Activated naive CD8-positive, alpha-beta T cell treated with anti-CD3 and anti-CD28 coated beads, Interleukin-2, amount 10 ng/mL, durations not matched to agents 7 days and 5 days (primary cell): ENCODE measurements around the gene NELFB. TPM values are rescaled to one million over a fixed set of nuclear protein-coding genes. Genes with fewer than 3 reads are reported as not detected.
"Not testable (repeated sequence)": the region's sequence is repeated elsewhere in the genome, so short reads cannot be mapped to it uniquely, and the experiment has no call there.

Source experiments
- ATAC-seq: fragments of 150-1000 bp; cut with Tn5 transposase; one replicate; pipeline ENCODE4 v1.10.0; 2021; ENCODE audit warnings: low read depth, moderate library complexity
- POLR2A ChIA-PET: fragments of 350-600 bp; sonication (Branson Sonifier 250); formaldehyde crosslinking; loops from one replicate; lab custom pipeline; 2021; ENCODE audit warnings: antibody characterized with exemption; lab: Charles Lee
- DNase-seq: peaks from one replicate; pipeline ENCODE4 v3.0.0; 2021
- H3K27ac Mint-ChIP-seq: one replicate; pipeline ENCODE4 v1.8.0; 2022; ENCODE audit warnings: mild to moderate bottlenecking, mixed read lengths
- H3K27me3 Mint-ChIP-seq: one replicate; pipeline ENCODE4 v1.8.0; 2022; ENCODE audit warnings: mild to moderate bottlenecking, moderate library complexity, mixed read lengths
- H3K36me3 Mint-ChIP-seq: one replicate; pipeline ENCODE4 v1.8.0; 2021; ENCODE audit warnings: mild to moderate bottlenecking, mixed read lengths
- H3K4me1 Mint-ChIP-seq: one replicate; pipeline ENCODE4 v1.8.0; 2021; ENCODE audit warnings: mixed read lengths
- H3K4me3 Mint-ChIP-seq: one replicate; pipeline ENCODE4 v1.8.0; 2022; ENCODE audit warnings: mild to moderate bottlenecking, moderate library complexity, mixed read lengths
- H3K9me3 Mint-ChIP-seq: one replicate; pipeline ENCODE4 v1.8.0; 2021; ENCODE audit warnings: mixed read lengths
- total RNA-seq, 2 experiments: library from RNA; stranded (reverse); gene quantifications; one replicate each; pipeline ENCODE4 v1.2.3, GENCODE V29; 2021

NELFB gene
- total RNA-seq, 2 experiments from 2014 or later = 58.7 to 63.1 TPM

DNA sequence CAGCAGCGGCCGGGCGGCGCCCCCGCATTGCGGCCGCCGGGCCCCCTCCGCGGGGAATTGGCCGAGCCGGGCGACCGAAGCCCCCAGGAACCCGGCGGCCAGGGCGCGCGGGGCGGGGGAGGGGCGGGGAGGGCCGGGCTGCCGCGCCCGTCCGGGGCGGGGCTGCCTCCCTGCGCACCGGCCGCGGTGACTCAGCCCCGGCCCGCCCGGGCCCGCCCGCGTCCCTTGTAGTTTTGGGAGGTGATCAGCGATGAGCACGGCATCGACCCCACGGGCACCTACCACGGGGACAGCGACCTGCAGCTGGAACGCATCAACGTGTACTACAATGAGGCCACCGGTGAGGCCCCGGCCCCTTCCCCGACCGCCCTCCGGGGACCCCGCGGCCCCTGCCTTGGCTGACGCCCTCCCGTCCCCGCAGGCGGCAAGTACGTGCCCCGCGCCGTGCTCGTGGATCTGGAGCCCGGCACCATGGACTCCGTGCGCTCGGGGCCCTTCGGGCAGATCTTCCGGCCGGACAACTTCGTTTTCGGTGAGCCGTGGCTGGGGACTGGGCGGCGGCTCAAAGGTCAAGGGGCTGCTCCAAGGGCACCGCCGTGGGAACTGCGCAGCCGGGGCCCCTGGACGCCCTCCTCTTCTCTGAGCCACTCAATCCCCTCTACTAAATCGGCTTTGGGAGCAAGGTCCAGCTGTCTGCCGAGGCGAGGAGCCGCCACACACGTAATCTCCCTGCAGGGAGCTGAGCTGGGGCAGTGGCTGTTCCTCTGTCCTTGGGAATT lies 13.4 kb upstream of the NELFB start:
- H3K27ac Mint-ChIP-seq = peak overlapping the region; percentile 80
- peak; percentile 79 for DNase-seq
- no peaks in the 10 kb centered on the region for H3K27me3 Mint-ChIP-seq
- H3K9me3 Mint-ChIP-seq = no peaks in the 10 kb centered on the region
- peaks cover 24% of the 10 kb centered on the region for H3K4me1 Mint-ChIP-seq
- H3K4me3 Mint-ChIP-seq = peak overlapping the region; percentile 86
- peaks cover 20% of the 10 kb centered on the region for H3K36me3 Mint-ChIP-seq
- peak; percentile 13 for ATAC-seq
- POLR2A ChIA-PET = interaction anchor here (0.7 to 6.7 kb wide), 32 partner anchors 11 to 363 kb away, joined by 3 to 171 read pairs (median 6); partner anchors contain the start of genes ANAPC2, ARRDC1, CYSRT1 and DPP7

DNA sequence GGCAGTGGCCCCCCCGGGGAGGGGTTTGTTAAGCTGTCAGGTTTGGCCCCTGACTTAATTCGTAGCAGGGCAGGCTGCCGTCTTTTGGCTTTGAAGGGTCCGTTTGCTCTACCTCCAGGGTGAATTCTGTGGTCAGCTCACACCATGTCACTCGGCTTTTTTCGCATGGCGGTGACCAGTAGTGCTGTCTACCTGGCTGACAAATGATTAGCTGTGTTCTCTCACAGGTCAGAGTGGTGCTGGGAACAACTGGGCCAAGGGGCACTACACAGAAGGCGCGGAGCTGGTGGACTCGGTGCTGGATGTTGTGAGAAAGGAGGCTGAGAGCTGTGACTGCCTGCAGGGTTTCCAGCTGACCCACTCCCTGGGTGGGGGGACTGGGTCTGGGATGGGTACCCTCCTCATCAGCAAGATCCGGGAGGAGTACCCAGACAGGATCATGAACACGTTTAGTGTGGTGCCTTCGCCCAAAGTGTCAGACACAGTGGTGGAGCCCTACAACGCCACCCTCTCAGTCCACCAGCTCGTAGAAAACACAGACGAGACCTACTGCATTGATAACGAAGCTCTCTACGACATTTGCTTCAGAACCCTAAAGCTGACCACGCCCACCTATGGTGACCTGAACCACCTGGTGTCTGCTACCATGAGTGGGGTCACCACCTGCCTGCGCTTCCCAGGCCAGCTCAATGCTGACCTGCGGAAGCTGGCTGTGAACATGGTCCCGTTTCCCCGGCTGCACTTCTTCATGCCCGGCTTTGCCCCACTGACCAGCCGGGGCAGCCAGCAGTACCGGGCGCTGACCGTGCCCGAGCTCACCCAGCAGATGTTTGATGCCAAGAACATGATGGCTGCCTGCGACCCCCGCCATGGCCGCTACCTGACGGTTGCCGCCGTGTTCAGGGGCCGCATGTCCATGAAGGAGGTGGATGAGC lies 12.6 kb upstream of the NELFB start:
- DNase-seq (no peak), ATAC-seq (no peak)
- Mint-ChIP-seq H3K27ac (peak overlapping the region; percentile 80), H3K36me3 (peaks cover 20% of the 10 kb centered on the region), H3K4me1 (peaks cover 24% of the 10 kb centered on the region), H3K9me3 (no peaks in the 10 kb centered on the region), H3K4me3 (peak overlapping the region; percentile 86), H3K27me3 (no peaks in the 10 kb centered on the region)
- POLR2A ChIA-PET = interaction anchor here (0.7 to 6.7 kb wide), 11 partner anchors 9 to 172 kb away, joined by 3 to 171 read pairs (median 4); partner anchors contain the start of genes CYSRT1, NELFB, RNF208 and SAPCD2

DNA sequence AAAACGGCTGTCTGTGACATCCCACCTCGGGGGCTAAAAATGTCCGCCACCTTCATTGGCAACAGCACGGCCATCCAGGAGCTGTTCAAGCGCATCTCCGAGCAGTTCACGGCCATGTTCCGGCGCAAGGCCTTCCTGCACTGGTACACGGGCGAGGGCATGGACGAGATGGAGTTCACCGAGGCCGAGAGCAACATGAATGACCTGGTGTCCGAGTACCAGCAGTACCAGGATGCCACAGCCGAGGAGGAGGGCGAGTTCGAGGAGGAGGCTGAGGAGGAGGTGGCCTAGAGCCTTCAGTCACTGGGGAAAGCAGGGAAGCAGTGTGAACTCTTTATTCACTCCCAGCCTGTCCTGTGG lies 11.9 kb upstream of the NELFB start:
- not testable (repeated sequence) for H3K9me3 Mint-ChIP-seq, ATAC-seq, H3K27me3 Mint-ChIP-seq, H3K27ac Mint-ChIP-seq, DNase-seq, H3K4me3 Mint-ChIP-seq
- Mint-ChIP-seq H3K4me1 (peaks cover 23% of the 10 kb centered on the region), H3K36me3 (peaks cover 20% of the 10 kb centered on the region)
- POLR2A ChIA-PET = interaction anchor here (0.9 to 6.7 kb wide), 4 partner anchors 11 to 173 kb away, joined by 3 to 171 read pairs (median 4); partner anchors contain the start of genes NELFB, RNF208, SAPCD2 and STPG3

DNA sequence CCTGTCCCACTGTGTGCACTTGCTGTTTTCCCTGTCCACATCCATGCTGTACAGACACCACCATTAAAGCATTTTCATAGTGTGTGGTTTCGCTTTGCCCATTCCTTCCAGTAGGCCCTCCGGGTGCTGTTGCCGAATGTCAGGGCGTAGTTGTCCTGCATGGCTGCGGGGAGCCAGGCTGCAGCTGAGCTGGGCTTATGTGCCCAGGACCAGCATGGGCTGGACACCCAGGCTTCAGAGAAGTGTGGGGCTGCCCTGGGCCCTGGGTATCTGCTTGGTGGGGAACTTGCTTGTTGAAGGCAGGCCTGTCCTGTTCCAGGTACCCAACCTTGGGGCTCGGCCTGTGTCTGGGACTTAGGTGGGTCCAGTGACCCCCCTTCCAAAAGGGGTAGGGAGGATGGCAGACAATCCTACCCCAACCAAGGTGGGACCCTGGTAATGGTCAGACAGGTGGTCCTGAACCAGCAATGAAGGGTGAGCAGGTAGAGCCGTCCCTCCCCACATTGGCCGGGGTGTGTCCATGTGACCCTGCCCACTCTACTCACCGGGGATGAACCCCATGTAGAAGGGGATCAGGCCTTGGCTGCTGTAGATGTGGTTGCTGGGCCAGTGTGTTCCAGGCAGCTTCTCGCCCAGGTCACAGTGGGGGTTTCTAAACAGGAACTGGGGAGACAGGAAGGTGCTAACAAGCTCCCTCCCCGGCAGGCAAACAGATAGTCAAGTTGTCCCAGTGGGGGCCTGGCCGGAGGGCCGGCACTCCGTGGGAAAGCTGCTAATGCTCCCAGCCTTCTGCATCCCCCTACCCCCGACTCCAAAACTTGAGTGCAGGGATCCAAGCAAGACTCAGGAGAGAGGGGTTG lies 11.3 kb upstream of the NELFB start:
- peak overlapping the region; percentile 54 for H3K27ac Mint-ChIP-seq
- no peak overlapping the region for H3K4me3 Mint-ChIP-seq
- DNase-seq = no peak
- H3K9me3 Mint-ChIP-seq = no peaks in the 10 kb centered on the region
- peaks cover 21% of the 10 kb centered on the region for H3K4me1 Mint-ChIP-seq
- no peak for ATAC-seq
- POLR2A ChIA-PET = interaction anchor here (1.7 to 6.7 kb wide), 2 partner anchors 10 to 174 kb away, joined by 5 to 171 read pairs; partner anchors contain the start of genes NELFB, SAPCD2 and STPG3
- H3K36me3 Mint-ChIP-seq = peaks cover 20% of the 10 kb centered on the region
- H3K27me3 Mint-ChIP-seq = no peaks in the 10 kb centered on the region

DNA sequence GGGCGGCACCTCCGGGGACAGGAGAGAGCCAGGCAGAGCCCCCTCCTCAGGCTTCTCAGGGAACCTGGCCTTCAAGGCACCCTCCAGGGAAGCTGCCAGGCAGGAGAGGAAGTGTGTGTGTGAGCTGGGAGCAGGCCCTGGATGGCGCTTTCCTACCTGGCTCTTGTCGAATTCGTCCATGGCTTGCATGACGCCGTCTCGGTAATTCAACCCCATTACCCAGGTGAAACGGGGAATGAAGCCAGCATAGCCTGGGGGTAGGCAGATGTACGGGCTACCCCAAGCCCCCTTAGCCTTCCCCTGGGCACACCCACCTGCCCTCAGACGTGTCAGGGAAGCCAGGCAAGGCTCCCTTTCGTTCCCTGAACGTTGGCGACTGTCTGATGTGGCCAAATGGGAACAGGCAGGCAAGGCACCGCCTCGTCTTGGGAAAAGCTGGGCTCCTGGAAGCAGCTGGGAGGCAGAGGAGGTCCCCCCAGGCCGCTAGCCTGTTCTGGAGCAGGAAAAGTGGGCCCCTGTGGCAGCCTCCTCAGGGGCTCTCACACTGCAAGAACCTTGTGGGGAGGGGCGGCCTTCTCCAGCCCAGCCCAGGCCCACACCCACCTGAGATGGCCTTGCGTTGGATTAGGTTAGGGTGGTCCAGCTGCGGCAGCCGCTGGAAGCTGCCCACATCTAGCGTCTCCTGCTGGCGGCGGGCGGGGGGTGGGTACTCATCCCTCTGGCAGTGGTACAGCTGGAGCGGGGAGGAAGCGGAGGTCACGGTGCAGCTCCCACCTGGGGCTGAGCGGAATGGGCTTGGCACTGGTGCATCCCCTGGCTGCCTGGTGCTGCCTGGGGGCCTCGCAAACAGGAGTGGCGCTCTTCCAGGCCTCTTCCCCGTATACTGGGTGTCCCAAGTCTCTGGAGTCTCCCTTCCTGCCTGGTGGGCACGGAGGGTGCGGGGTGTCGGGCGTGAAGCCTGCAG lies 10.4 kb upstream of the NELFB start:
- Mint-ChIP-seq H3K9me3 (no peaks in the 10 kb centered on the region), H3K4me1 (peaks cover 18% of the 10 kb centered on the region), H3K36me3 (peaks cover 20% of the 10 kb centered on the region), H3K27ac (peak overlapping the region; percentile 54), H3K27me3 (no peaks in the 10 kb centered on the region), H3K4me3 (no peak overlapping the region)
- POLR2A ChIA-PET = interaction anchor here (6.7 kb wide), 1 partner anchor 10 kb away, joined by 171 read pairs; the partner anchor contains the start of genes NELFB and STPG3
- no peak for ATAC-seq
- no peak for DNase-seq

DNA sequence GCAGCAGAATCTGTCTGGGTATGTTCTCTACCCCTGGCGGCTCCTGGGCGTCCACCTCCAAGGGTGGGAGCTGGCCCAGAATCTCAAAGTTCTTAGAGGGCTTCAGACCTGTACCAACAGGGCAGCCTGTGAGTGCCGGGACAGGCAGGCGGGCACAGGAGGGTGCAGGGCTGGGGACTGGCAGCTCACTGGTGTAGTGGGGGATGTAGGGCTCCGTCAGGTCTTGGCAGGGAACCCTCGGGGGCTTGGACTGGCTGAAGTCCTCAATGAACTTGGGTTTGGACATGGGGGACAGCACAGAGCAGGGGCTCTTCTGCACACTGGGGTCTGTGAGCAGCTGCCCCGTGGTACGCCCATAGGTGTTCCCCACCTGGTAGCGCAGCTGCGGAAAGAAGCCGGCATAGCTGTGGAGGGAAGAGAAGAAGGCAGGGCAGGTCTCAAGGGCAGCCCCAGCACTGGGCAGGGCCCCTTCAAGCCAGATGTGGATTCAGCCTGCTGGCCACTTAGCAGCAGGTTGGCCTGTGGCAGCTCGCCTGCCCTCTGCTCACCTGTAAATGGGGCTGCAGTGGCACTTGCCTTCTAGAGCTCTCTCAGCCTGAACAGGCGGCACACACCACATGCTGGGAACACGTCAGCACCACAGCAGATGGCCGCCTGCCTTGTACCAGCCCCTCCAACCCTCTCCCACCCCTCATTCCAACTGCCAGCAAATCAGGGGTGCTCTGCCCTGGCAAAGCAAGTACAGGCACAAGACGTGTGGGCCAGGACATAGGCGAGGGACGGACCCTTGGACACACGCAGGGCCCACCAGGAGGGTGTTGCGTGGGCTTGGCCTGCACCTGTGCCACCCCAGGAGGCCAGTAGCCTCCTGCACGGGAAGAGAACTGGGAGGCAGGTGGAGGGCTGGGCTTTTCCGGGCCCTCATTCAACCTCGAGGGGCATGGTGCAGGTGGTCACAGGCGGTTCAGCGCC lies 9.4 kb upstream of the NELFB start:
- H3K27me3 Mint-ChIP-seq = no peaks in the 10 kb centered on the region
- no peak overlapping the region for H3K4me3 Mint-ChIP-seq
- ATAC-seq (no peak), DNase-seq (peak; percentile 36)
- H3K36me3 Mint-ChIP-seq = peaks cover 20% of the 10 kb centered on the region
- peaks cover 16% of the 10 kb centered on the region for H3K4me1 Mint-ChIP-seq
- POLR2A ChIA-PET = interaction anchor here (6.7 kb wide), 1 partner anchor 9 kb away, joined by 171 read pairs; the partner anchor contains the start of genes NELFB and STPG3
- H3K9me3 Mint-ChIP-seq = no peaks in the 10 kb centered on the region
- H3K27ac Mint-ChIP-seq = no peak overlapping the region

DNA sequence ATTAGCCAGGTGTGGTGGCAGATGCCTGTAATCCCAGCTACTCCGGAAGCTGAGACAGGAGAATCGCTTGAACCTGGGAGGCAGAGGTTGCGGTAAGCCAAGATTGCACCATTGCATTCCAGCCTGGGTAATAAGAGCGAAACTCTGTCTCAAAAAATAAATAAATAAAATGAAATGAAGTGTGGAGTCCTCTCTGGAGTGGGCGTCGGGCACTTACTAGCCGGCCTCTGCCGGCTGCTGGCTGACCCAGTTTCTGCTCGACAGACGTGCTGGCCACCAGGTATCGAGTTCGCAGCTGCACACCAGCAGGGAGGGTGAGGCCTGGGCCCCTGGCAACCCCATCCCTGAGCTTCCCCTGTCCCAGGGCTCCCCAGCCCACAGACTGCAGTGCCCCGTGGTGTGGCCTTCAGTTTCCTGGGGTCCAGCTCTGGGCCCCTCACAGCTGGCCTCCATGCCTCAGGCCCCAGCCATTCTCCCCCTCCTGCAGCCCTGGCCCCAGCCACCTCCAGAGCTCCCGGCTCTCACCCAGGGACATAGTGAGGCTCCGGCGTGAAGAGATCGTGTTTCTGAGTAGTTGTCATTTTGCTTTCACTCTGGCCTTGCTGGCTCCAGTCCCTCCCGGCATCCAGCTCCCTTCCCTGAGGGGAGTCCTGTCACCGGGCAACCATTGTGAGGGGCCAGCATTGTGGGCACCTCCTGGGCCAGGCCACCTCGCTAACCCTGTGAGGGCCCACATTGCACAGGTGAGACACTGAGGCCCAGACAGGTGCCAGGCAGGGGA lies 7.8 kb upstream of the NELFB start:
- POLR2A ChIA-PET = interaction anchor here (1.2 kb wide), 1 partner anchor 21 kb away, joined by 3 read pairs; the partner anchor contains the start of gene RNF224
- Mint-ChIP-seq H3K27me3 (no peaks in the 10 kb centered on the region), H3K9me3 (no peaks in the 10 kb centered on the region), H3K27ac (no peak overlapping the region), H3K36me3 (peaks cover 13% of the 10 kb centered on the region), H3K4me1 (peaks cover 15% of the 10 kb centered on the region), H3K4me3 (no peak overlapping the region)
- no peak for ATAC-seq
- DNase-seq = no peak

DNA sequence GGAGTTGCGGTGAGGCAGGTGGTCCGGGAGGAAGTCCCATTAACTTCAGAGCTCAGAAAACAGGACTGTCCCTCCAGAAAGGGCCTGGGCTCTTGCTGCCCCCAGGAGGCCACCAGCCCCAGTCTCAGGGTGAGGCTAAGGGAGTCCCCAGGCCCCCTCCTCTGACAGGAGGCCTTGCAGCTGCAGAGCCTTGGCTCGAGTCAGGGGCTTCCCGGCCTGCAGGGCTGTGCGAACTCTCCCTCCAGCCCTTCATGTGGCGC lies 7.3 kb upstream of the NELFB start:
- Mint-ChIP-seq H3K4me1 (peaks cover 10% of the 10 kb centered on the region), H3K9me3 (no peaks in the 10 kb centered on the region), H3K36me3 (peaks cover 8% of the 10 kb centered on the region), H3K27me3 (no peaks in the 10 kb centered on the region), H3K27ac (no peak overlapping the region), H3K4me3 (no peak overlapping the region)
- POLR2A ChIA-PET = interaction anchor here (1.2 kb wide), 1 partner anchor 21 kb away, joined by 3 read pairs; the partner anchor contains the start of gene RNF224
- ATAC-seq = no peak
- DNase-seq = no peak

DNA sequence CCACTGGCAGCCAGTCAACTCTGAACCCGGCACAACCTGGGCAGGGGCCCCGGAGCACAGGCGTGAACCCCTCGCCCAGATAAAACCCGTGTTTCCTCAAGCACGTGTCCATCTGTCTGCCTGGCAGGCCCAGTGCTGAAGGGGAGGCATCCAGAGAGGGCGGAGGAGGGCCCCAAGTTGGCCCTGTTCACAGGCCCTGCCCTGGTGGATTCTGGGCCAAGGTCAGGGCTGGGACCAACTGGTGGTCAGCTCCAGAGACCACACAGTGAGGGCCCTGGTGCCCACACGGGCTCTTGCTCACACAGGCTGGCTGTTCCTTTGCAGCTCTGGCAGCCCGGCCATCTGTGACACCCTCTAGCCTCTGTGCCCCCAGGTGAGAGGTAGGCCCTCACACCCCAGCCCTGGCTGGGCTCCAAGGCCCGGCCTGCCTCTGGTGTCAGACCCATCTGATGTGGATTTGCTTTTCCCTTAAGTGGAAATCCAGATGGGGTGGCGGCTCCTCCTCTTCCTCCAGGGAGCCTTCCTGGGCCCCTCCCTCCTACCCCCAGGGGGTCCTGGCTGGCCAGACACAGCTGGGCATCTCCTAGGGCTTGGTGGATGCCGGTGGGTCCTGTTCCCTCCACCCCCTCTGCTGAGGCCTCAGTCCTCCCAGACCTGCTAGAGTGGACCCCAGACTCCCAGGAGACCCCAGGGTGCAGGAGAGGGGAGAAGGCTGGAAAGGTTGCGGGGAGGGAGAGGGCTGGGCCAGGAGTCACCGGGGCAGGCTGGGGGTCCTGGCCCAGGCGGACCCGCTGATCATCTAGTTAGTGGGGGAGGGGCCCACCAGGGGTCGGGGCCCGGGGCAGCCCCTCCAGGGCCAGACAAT lies 4.6 kb upstream of the NELFB start:
- Mint-ChIP-seq H3K4me3 (no peak overlapping the region), H3K36me3 (no peaks in the 10 kb centered on the region), H3K9me3 (no peaks in the 10 kb centered on the region), H3K27me3 (no peaks in the 10 kb centered on the region), H3K27ac (no peak overlapping the region), H3K4me1 (peaks cover 5% of the 10 kb centered on the region)
- DNase-seq = peak; percentile 32
- no peak for ATAC-seq
- POLR2A ChIA-PET = interaction anchor here (0.6 to 7.2 kb wide), 3 partner anchors 8 to 183 kb away, joined by 5 to 171 read pairs (median 14); partner anchors contain the start of gene TUBB4B

DNA sequence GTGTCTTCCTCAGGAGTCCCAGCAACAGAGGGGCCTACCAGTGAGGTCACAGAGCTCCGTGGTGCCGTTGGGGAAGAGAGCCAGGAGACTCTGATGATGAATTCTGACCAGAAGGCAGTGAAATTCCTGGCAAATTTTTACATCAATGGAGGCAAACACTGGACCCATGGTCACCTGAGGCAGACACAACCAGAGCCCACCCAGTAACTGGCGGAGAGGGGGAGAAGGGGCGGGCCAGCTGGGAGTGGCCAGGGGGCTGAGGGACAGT lies 4.0 kb upstream of the NELFB start, which contains the start of gene STPG3:
STPG3 (plus strand) TSS at position 93 of the 268 bp plus-strand sequence; CDS start at position 94, 1 bp downstream.
- POLR2A ChIA-PET = interaction anchor here (7.2 kb wide), 1 partner anchor 8 kb away, joined by 171 read pairs; the partner anchor contains the start of gene TUBB4B
- Mint-ChIP-seq H3K27ac (no peak within 1 kb of the TSS), H3K9me3 (no peaks in the 10 kb centered on the region), H3K36me3 (no peaks in the 10 kb centered on the region), H3K4me1 (peaks cover 5% of the 10 kb centered on the region), H3K27me3 (no peaks in the 10 kb centered on the region), H3K4me3 (no peak within 1 kb of the TSS)
- DNase-seq = no peak
- ATAC-seq = no peak
